HG02885 (cell line): ENCODE data around the gene MAGEF1.
"Not testable (repeated sequence)": the region's sequence is repeated elsewhere in the genome, so short reads cannot be mapped to it uniquely, and the experiment has no call there.

Source experiments
- ATAC-seq: cut with Tn5 transposase; IDR thresholded peaks from one replicate; pipeline ENCODE4 v1.9.1; 2021; ENCODE audit warnings: mild to moderate bottlenecking; ENCODE audit not compliant: unreplicated experiment, poor library complexity

Gene MAGEF1

DNA sequence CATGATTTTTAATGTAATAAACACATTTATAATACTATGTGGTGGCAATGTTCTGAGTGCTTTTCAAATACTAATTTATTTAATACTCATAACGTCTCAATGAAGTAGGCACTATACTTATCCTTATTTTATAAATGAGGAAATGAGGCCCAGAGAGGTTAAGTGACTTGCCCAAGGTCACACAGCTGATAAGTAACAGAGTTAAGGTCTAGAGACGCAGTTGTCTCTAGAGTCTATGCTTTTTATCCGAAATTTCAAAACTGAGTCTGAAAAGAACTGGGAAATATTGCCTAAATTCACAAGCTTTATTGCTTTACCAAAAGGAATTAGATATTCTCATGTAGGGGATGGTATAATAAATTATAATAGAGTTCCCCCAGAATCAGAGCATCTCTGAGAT lies 31.4 kb upstream of the MAGEF1 start:
- no peak for ATAC-seq

DNA sequence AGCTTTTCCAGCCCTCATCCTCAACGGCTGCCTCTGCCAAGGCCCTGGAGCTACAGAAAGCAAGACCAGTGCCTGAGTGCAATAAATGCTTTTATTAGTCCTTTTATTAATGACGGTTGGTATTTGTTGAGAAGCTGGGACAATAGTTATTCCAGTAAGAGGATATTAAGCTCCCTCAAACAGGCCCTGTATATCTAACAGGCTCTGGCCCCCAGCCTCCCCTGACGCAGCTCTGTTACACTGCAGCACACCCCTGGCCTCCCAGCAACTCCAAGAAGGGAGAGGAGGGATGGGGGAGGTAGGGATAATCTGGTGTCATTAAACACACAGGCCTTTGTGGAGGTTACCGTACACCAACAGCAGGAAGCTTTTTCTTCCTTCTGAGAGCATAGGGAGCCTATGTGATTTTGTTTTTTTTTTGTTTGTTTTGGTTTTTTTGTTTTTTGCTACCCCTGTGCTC lies 30.8 kb upstream of the MAGEF1 start:
- ATAC-seq: no peak

DNA sequence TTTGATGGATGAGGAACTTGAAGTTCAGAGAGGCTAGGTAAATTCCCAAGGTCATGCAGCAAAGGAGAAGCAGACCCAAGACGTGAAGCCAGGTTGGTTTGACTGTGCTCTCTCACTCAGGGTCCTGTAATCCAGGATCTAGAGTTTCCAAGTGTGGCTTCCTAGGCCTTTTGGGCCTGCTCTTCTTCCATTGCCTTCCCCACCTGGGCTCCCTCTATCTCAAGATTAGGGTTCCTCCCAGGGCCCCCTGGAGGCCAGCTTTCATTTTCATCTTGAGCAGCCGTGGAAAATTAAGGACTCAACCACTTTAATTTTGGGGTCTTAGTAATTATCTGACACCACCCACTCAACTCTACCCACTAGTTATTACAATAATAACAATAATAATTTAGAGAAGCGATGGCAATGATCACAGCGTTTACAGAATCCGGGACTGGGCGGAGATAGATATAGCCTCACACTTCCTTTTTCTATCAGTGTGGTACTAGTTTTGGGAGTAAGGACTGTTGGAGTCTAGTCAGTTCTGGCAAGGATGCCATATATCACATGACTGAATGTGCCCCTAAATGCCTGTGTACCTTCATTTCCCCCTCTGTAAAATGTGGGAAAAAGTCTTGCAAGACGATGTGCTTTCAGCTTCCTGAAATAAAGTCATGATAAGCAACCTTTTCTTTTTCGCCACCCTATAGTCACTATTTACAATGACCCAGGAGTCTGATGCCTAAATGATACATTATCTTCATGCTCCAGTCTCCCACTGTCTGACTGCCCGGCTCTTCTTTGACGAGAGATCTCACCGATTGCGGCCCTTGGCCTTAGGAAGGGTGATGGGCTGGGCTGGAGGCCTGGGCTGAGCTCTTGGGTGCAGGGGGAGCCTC lies 30.2 kb upstream of the MAGEF1 start:
- ATAC-seq: no peak

DNA sequence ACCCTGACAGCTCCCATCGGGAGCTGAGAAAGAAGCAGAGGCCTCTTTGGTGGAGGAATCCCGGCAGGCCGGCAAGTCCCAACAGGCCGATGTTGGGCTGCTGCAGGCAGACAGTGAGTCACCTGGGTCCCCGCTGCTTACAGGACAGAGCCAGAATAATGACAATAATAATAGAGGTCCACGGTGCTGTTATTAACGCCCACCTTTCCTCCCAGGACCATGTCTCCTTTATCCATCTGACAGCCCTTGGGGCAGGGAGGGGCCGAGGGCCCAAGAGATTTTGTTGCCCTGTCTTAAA lies 29.3 kb upstream of the MAGEF1 start:
- ATAC-seq: no peak

DNA sequence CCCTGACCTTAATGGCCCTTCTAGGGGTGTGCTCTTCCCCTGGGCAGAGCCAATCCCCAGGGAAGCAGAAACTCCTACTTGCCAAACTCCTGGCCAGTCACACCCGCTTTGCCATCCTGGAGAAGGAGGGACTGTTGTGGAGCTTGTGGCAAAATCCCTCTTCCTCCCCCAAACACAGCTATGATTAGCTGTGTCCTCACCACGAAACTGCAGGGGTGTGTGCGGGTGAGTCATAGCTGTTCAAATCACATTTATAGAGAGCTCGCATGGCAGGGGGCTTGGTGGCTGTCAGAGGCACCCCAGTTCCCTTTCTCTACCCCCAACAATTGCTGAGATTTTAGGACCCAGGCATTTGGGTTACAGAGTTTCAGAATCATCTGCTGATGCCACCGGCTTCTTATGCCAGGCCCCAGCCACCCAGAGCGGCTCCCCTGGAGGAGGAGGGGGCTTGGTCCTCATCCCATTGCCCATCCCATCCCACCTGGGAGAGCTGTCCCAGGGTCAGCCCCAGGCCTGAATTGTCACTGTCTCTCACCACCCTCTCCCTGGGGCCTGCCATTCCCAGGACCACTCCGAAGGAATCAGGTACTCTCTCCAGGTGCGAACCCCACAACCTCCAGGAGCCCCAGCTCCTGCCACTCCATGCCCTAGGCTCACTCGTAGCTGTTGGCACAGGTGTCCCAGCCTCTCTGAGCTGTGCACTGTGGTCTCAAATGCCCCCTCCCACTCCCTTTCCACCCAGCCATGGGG lies 28.8 kb upstream of the MAGEF1 start:
- no peak for ATAC-seq

DNA sequence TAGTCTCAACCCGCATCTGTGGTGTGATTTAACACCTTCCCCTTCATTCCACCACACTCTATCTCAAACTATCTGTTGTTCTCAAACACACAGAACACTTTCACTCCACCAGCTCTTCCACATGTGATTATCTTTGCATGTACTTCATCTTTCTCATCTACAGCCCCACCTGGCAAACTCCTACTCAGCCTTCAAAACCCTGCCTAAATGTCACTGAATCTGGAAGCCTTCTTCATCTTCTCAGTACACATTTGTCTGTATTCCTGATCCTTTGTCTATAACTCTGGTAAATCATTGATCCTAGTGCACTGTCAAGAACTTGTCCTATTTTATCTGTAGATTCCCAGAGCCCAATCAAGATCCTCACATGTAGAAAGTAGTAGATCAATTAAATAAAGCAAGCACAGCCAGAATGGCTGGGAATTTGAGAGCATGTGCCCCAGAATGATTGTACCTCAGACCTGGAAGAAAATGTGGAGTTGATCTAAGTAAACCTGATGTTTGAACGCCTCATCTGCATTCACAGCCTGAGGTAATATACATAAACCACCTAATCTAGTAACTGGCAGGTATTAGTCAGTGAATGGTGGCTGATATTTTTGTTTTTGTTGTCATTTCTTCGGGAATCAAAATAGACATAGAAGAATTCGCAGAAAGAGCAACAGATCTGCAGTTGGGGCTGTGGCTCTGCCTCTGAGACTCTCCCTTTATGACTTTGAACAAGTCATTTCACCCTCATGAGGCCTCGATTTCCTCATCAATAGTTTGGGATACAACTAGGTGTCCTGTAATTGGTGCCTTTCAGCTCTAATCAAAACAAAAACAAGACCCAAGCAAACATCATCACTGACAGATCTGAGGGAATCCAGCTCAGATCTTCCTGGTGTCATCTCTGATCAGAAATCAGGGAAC lies 28.0 kb upstream of the MAGEF1 start:
- no peak for ATAC-seq

DNA sequence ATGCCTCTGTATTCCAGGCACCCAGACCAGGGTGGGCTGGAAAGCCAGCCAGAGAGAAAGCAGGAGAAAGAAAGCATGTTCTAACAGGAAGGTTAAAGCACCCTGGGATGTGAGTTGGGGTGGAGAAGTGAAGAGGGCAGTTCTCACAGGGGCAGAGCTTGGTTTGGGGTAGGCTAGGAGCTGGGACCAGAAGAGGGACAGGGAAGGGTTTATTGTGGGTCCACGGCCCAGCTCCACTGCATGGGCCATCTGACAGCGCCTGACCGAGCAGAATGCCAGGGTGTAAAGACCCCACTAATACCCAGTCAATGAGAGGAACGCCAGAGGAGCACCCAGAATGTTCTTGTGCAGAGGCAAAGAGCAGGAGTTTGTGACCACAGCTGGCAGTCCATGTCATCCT lies 27.1 kb upstream of the MAGEF1 start:
- ATAC-seq: no peak

DNA sequence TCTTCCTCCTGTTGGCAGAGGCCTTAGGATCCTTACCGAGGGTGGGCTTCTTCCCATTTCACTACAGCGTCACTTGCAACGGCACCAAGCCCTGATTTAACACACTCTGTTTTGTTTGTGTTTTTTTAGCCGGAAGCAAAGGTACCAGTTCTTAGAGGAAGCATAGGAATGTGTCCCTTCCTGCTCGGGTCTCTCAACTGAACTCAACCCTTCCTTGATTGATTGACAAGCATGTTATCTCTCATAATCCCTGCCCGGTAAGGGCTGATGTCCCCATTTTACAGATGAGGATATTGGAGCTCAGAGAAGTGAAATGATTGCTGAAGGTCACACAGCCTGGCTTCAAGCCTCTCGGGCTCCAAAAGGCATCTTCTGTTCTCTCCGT lies 26.6 kb upstream of the MAGEF1 start:
- no peak for ATAC-seq

DNA sequence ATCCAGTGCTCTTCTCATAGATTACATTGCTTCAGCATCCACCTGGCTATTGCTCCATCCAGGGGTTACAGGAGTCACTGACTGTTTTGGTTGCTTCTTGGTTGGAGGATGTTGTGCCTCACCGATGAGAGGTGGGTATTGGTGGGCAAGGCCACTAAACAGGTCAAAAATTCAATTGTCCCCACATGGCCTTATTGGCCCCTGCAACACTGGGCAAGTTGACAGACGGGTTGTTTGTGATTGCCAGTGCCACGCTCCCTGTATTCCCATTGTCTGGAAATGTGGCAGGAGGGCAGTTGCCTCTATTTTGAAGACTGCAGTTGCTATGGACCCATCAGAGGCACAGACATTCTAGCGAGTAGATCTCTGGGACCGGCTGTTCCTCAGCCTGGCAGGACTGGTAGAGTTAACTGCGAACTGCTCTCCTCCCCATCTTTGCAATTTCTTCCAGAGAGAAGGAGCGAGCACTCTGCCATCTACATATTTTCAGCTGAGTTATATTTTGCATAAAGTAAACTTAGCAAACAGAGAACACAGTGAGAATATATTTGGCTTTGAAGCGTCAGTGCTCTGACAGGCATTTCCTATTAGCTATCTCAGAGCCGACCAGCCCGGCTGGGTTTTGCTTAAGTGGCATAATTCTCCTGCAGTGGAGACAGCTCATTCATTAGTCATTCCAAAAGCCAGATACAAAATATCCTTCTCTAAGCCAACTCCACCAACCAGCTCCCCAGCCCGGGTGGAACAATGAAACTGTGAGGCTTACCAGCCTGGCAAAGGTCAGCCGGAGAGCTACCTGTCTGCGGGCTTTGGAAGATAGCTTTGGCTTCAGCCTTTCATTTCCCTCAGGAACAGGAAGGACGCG lies 26.0 kb upstream of the MAGEF1 start:
- no peak for ATAC-seq

DNA sequence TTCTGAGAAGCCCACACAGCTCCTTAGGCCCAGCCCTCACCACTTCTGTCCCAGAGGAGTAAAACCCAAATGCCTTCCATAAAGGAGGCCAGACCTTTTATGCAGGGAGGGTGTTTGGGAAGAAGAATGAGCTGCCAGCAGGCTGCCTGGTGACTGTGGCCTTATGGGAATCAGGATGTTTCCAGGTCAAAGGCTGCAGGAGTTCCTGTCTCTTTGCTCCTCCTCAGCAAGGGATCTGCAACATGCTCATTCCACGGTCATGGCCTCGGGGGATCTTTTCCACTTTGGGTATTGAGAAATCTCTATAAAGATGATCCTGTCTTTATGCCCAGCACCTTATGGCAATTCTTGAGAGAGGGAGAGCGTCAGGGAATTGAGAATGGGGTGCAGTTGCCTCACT lies 25.2 kb upstream of the MAGEF1 start:
- ATAC-seq: no peak

DNA sequence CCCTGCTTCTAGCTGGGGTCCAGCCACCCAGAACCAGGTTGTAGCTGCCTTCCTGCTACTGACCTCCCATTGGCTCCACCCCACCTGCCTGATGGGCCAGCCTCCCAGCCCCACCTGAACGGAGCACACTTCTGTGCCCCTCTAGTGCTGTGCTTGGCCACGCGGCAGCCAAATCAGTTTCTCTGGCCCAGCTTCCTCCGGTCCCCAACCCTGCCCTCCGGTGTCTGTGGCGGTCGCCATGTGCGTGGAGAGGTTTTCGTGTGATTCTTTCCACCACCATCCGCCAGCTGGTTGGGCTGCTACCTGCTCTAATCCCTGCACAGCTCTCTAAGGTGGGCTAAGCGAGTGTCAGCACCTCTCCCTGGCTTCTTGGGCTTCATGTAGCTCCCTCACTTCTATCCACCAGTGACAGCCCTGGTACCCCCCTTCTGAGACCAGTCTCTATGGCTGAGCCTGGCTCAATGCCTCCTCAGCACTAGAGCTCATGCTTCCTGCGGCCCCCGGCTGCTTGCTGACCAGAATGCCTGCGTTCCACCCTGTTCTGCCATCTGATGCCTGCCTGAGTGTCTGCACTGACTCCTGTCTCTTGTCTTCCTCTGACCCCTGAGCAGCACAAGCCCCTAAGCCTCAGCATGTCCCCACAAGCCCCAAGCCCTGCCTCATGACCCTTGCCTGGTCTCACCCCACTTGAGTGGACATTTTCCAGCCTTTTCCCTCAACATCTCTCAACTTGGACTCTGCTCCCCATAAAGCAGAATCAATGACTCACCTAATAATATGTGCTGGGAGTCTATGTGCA lies 23.2 kb upstream of the MAGEF1 start:
- no peak for ATAC-seq

DNA sequence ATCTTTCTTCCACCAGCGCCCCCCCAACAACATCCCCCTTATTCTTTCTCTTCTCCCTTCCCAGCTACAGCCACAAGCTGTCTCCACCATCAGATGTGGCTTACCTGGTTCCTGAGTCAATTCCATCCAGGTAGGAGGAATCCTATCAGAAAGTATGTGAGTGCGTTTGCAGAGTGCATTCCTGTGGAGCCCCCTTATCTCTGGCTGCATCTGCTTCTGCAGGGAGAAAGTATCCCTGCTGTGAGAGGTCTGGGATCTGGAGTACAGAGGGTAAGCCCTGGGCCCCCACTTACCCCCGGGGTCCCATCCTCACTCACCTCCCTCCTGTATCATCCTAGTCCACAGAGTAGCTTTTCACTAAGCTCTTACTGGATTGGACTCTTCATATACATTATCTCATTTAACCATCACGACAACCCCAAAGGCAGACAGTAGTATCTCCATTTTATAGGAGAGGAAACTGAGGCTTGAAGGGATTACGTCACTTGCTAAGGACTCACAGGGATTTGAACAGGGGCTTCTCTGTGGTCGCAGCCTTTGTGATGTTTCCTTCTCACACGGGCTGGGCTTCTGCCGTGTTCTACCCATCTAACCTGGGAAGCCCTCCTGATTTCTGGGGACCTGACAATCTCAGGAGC lies 22.2 kb upstream of the MAGEF1 start:
- ATAC-seq: no peak

DNA sequence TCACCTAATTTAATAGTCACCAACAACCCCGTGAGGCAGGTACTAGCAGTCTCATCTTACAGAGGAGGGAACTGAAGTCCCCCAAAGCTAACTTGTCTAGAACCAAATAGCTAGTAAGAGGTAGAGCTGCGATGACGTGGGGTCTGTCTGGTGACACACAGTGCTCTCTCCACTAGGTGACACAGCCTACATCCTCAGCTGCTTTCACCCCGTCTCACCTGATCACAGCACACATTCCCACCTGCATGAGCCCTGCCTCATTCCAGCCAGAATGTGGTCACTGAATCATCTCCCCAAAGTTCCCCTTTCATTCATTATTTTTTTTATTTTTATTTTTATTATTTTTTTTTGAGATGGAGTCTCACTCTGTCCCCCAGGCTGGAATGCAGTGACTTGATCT lies 21.3 kb upstream of the MAGEF1 start:
- ATAC-seq: no peak

DNA sequence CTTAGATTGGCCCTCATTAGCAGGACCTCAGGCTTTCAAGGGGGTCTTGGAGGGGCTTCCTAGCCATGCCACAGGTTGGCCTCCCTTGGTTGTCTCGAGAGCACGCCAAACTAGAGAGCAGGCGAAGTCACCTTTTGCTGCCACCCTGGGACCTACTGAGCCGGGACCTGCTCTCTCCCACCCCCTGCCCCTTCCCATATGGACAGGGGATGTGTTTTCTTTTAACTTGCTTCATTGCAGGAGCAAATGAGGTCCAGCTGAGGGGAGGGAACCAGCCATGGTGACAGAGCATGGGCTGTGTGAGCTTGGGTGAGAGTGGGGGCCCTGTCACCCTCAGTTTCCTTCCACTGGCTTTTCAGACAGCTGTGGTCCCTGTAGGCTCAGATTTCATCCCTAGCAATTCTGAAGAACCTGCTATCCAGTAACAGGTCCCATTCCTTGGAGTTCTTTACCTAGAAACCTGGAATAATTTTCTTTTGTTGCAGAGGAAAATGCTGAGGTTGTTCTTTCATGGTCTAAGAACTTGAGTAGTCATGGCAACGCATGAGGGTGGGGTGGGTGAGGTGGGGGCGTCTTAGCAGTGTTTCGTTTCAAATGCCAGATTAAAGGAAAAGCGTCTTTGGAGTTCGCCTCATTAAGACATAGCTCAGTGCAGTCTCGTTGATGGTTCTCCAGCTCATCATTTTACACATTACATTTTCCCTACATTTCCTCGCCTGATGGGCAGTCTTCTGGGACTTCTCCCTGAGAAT lies 20.1 kb upstream of the MAGEF1 start:
- no peak for ATAC-seq

DNA sequence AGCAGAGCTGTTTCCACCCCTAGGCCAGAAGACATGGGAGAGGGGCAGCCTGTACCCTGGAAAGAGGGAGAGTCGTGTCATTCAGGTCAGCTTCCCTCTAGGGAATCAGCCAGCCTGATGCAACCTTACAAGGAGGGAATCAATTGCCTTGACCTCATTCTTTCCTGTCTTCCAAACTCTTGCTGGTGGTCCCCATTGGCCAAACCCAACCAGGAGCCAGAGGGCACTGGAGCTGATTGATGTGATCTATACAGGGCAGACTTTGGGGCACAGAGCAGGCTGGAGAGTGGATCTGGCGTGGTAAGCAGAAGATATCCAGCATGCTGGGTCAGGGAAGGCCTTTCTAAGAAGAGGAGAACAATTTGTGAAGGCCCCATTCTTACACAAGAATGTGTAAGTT lies 19.1 kb upstream of the MAGEF1 start:
- ATAC-seq: no peak

DNA sequence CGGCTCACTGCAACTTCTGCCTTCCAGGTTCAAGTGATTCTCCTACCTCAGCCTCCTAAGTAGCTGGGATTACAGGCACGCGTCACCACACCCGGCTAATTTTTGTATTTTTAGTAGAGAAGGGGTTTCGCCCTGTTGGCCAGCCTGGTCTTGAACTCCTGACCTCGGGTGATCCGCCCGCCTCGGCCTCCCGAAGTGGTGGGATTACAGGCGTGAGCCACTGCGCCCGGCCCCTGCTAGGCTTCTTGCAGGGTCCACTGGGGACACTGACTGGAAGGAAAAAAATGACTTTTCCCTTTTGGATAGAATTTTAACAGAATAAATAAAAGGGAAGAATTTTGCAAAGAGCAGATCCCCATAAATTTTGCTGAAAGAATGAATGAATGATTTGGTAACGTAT lies 17.3 kb upstream of the MAGEF1 start:
- ATAC-seq: not testable (repeated sequence)

DNA sequence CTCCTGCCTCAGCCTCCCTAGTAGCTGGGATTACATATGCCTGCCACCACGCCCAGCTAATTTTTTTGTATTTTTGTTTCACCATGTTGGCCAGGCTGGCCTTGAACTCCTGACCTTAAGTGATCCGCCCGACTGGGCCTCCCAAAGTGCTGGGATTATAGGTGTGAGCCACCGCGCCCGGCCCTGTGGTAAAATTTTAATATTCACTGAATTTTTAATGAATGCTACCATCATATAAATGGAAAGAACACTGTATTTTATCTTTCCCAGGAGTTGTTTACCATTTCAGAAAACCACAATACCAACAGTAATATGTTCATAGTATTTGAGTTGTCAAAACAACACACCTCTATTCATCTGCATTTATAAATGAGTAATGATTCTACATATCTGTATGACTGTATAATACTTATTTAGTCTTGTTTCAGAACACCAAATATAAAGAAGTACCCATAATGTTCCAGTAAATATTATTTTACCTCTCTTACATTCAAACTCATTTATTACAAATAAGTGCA lies 16.2 kb upstream of the MAGEF1 start:
- no peak for ATAC-seq
